H1 (cell line): ENCODE measurements around the gene ZNF100. TPM values are rescaled to one million over a fixed set of nuclear protein-coding genes. Genes with fewer than 3 reads are reported as not detected.

ENCODE experiments used
- BACH1 ChIP-seq: IDR thresholded peaks from 2 replicates; pipeline ENCODE4 v1.6.1; 2012; ENCODE audit warnings: low read length, improper control_type of control experiment
- FOSL1 ChIP-seq: IDR thresholded peaks from 2 replicates; pipeline ENCODE4 v1.6.1; 2011; ENCODE audit warnings: mild to moderate bottlenecking, low read depth, low read length, moderate library complexity; ENCODE audit not compliant: insufficient read depth
- JUND ChIP-seq: IDR thresholded peaks from 2 replicates; pipeline ENCODE4 v1.6.1; 2011; ENCODE audit warnings: mild to moderate bottlenecking, improper control_type of control experiment, low read length
- PHF8 ChIP-seq: fragments of 200-600 bp; sonication (generic); conservative IDR thresholded peaks from 2 replicates; pipeline ENCODE4 v1.7.1; 2012; ENCODE audit warnings: low read depth, mild to moderate bottlenecking, inconsistent platforms, low read length, moderate library complexity
- SIX5 ChIP-seq: IDR thresholded peaks from 2 replicates; pipeline ENCODE4 v1.6.1; 2011; ENCODE audit warnings: mild to moderate bottlenecking, low read depth, low read length
- polyA plus RNA-seq, 7 experiments: library from polyadenylated mRNA; depleted of rRNA in 3 of 7; stranded (reverse) in 5 of 7; unstranded in 2 of 7; fragments of >200 nt in 5 of 7; fragments of 200-250 nt in 2 of 7; gene quantifications; 1 replicate in 5 of 7; 2 replicates in 1 of 7; 4 replicates in 1 of 7; pipeline versions ENCODE4 v1.2.1 to v1.2.3, GENCODE V29; 2011 to 2013; ENCODE audit warnings: missing spikeins in 2 of 7, mixed read lengths in 2 of 7
- total RNA-seq: library from RNA; stranded (reverse); fragmentation: NEBNext Ultra II Directional; extraction: Animal tissue kit (Norgen Biotek cat#: 25700); gene quantifications from 2 replicates; pipeline ENCODE4 v1.2.1, GENCODE V29; 2021

ZNF100 gene
- total and polyA plus RNA-seq, 2 of the 8 experiments (the other 6 are each of a cell fraction or from before 2014, with no cell fraction given) = 4.9 to 30.8 TPM

GRCh38 chr19:21789466-21790085 lies 22.2 kb upstream of the ZNF100 start (continued):
- TF ChIP-seq JUND (no peak), SIX5 (no peak), BACH1 (no peak), FOSL1 (no peak), PHF8 (no peak)
- TF ChIP-seq, all 59 proteins: peak for 0
